Suprapubic skin (tissue), 4 donors: Measurements from ENCODE around the gene CHST15. TPM values are rescaled to one million over a fixed set of nuclear protein-coding genes. Genes with fewer than 3 reads are reported as not detected.

Experiments used
- DNase-seq, 2 donors: peaks; one replicate each; pipeline ENCODE4 v3.0.0-alpha.2; 2019; ENCODE audit warnings: low spot score in 2 of 2
- H3K27ac ChIP-seq: fragments of 200-600 bp; sonication (generic); one replicate; pipeline ENCODE4 v1.5.1; 2019
- H3K27me3 ChIP-seq: fragments of 200-600 bp; sonication (generic); one replicate; pipeline ENCODE4 v1.5.1; 2019
- H3K36me3 ChIP-seq: fragments of 200-600 bp; sonication (generic); one replicate; pipeline ENCODE4 v1.5.1; 2019
- H3K4me1 ChIP-seq: fragments of 200-600 bp; sonication (generic); one replicate; pipeline ENCODE4 v1.5.1; 2019
- H3K4me3 ChIP-seq: fragments of 200-600 bp; sonication (generic); one replicate; pipeline ENCODE4 v1.5.1; 2019; ENCODE audit warnings: mild to moderate bottlenecking
- H3K9me3 ChIP-seq: fragments of 200-600 bp; sonication (generic); one replicate; pipeline ENCODE4 v1.5.1; 2019
- EP300 ChIP-seq: sonication (generic); formaldehyde crosslinking; IDR thresholded peaks from one replicate; pipeline ENCODE4 v1.6.1; 2017; ENCODE audit warnings: antibody characterized with exemption
- POLR2A ChIP-seq, 2 donors: fragments of 450-650 bp; IDR thresholded peaks; one replicate each; pipeline ENCODE4 v1.6.1; 2017; ENCODE audit warnings: antibody characterized with exemption in 2 of 2, mild to moderate bottlenecking in 2 of 2, moderate library complexity in 2 of 2
- POLR2AphosphoS5 ChIP-seq, 3 donors: sonication (generic); formaldehyde crosslinking; IDR thresholded peaks; one replicate each; pipeline ENCODE4 v1.6.1; 2017; ENCODE audit warnings: antibody characterized with exemption in 3 of 3
- WGBS: methylation state at CpG from one replicate; pipeline ENCODE4 v1.1.5; 2018; 5-methylcytosine and 5-hydroxymethylcytosine counted together
- total RNA-seq, 4 donors: library from RNA; depleted of rRNA; stranded (reverse); fragments of >200 nt; gene quantifications; one replicate each; pipeline ENCODE4 v1.1.0, GENCODE V29; 2016
- TF ChIP-seq, protein P1 (sequence below), 2 donors: fragments of 200-600 bp in 1 of 2; fragments of 450-650 bp in 1 of 2; sonication (generic) in 1 of 2; IDR thresholded peaks; one replicate each; pipeline ENCODE4 v1.5.1; 2016 to 2019; ENCODE audit warnings: antibody characterized with exemption in 2 of 2, mild to moderate bottlenecking in 1 of 2, moderate library complexity in 1 of 2

Gene CHST15
- total RNA-seq, 4 donors from 2014 or later = 20.6 to 59.1 (median 22.8) TPM

DNA sequence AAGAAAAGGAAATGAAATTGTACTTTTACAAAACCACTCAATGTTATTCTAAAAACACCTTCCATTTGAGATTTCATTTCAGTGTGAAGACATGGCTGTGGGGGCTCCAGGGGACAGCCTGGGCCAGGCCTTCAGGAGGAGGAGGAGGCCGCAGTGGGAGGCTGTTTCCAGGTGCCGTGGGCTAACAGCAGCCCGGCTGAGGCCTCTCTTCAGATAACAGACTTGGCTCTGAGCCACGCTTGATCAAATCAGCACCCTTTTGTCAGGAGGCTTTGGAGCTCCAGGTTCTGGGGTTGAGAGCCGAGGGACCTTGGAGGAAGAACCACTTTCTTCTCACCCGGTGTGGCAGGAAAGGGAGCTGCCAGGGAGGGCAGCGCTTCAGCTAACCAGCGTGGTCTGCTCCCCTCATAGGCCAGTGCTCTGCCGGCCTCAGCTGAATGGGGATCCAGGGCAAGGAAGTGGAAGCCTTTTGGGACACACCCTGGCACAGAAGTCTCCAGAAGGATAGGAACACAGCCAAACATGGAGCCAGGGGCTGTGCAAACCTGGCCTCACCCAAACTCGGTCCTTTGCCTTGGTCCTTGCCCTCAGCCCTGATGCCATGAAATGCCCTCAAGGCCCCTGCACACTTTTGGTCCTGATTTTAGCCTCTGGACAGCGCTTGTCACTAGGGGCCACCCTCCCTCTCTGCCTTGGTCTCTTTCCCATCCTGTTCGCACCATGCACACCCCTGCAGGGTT, 23.5 kb upstream of the CHST15 start:
- Histone ChIP-seq H3K4me1 (peaks cover 17% of the 10 kb centered on the region), H3K9me3 (no peaks in the 10 kb centered on the region), H3K27me3 (peaks cover 4% of the 10 kb centered on the region), H3K4me3 (no peak overlapping the region), H3K27ac (no peak overlapping the region), H3K36me3 (no peaks in the 10 kb centered on the region)
- DNase-seq = no peak
- WGBS = 64% methylated on average over 12 of the region's 12 CpGs
- TF ChIP-seq POLR2AphosphoS5 (IDR thresholded peaks at IDR 0.05) (no peak), EP300 (no peak), POLR2A (IDR thresholded peaks at IDR 0.05) (no peak)
- TF ChIP-seq, protein P1, sequence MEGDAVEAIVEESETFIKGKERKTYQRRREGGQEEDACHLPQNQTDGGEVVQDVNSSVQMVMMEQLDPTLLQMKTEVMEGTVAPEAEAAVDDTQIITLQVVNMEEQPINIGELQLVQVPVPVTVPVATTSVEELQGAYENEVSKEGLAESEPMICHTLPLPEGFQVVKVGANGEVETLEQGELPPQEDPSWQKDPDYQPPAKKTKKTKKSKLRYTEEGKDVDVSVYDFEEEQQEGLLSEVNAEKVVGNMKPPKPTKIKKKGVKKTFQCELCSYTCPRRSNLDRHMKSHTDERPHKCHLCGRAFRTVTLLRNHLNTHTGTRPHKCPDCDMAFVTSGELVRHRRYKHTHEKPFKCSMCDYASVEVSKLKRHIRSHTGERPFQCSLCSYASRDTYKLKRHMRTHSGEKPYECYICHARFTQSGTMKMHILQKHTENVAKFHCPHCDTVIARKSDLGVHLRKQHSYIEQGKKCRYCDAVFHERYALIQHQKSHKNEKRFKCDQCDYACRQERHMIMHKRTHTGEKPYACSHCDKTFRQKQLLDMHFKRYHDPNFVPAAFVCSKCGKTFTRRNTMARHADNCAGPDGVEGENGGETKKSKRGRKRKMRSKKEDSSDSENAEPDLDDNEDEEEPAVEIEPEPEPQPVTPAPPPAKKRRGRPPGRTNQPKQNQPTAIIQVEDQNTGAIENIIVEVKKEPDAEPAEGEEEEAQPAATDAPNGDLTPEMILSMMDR (IDR thresholded peaks at IDR 0.05) = no peak

DNA sequence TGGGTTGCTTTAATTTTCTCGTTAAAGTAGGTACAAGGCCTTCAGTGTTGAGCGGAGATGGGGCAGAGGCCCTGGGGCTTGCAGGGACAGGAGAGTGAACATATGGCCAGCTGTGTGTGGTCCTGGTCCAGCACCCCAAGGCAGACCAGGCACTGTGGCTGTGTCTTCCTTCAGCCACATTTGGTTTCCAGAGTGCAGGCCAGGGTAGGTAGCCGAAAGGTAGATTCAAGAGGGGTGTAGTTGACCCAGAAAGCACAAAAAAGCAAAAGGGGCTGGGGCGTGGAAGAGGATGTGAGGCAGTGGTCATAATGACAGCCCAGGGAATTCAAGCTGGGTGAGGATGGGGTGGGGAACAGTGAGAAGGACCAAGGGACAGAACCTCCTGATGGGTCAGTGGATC, 21.3 kb upstream of the CHST15 start:
- Histone ChIP-seq H3K27me3 (peaks cover 4% of the 10 kb centered on the region), H3K4me3 (no peak overlapping the region), H3K36me3 (no peaks in the 10 kb centered on the region), H3K9me3 (no peaks in the 10 kb centered on the region), H3K27ac (no peak overlapping the region), H3K4me1 (peaks cover 16% of the 10 kb centered on the region)
- TF ChIP-seq POLR2A (IDR thresholded peaks at IDR 0.05) (no peak), EP300 (no peak), POLR2AphosphoS5 (IDR thresholded peaks at IDR 0.05) (no peak)
- TF ChIP-seq, protein P1 (IDR thresholded peaks at IDR 0.05) = no peak
- no peak for DNase-seq
- WGBS = 91% methylated on average over 4 of the region's 4 CpGs

DNA sequence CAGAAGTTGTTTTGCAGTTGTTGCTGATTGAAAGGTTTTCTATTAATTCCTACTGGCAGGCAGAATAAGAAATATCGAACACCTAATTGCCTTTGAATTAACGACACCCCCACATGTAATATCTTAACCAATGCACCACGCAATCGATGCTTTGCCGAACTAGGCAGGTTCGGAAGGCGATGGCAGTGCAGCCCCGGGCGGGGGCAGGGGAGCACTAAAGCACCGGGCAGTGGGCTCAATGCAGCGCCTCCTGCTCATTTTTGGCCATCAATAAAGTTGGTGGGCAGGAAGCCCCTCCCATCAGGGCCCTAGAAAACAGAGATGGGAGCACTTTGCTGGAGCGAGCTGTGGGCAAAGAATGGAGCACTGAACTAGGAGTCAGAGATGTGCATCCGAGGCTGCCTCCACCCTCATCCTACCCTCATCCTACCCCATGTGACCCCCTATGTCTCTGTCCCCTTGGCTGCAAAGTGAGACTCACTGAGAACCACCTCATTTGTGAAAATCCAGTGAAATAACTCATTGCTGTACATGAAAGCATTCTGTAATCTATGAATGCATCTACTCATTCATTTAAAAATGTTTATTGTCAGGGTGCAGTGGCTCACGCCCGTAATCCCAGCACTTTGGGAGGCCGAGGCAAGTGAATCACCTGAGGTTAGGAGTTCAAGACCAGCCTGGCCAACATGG, 19.6 kb upstream of the CHST15 start:
- TF ChIP-seq EP300 (no peak), POLR2AphosphoS5 (IDR thresholded peaks at IDR 0.05) (no peak), POLR2A (IDR thresholded peaks at IDR 0.05) (no peak)
- TF ChIP-seq, protein P1 (IDR thresholded peaks at IDR 0.05) = no peak
- no peak for DNase-seq
- no peaks in the 10 kb centered on the region for H3K9me3 ChIP-seq
- no peak overlapping the region for H3K27ac ChIP-seq
- 93% methylated on average over 16 of the region's 16 CpGs for WGBS
- H3K36me3 ChIP-seq = no peaks in the 10 kb centered on the region
- no peak overlapping the region for H3K4me3 ChIP-seq
- H3K4me1 ChIP-seq = peaks cover 13% of the 10 kb centered on the region
- H3K27me3 ChIP-seq = peaks cover 8% of the 10 kb centered on the region

DNA sequence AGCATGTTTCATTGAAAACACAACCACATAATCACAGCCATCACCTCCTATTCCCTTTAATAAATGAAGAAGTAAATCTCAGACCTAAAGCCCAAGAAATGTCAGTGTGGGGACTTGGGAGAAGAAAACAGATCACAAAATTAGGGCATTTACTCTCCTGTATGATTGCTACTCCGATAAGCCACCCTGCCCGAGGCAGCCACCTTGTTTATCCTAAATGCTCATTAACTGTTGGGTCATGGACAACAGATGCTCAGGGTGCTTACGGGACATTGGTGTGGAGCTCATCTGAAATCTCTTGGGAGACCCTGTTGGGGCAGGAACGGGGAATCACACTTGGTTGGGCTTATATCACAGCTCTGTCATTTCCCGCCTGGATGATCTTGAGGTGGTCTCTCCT, 17.5 kb upstream of the CHST15 start:
- no peaks in the 10 kb centered on the region for H3K9me3 ChIP-seq
- 95% methylated on average over 5 of the region's 5 CpGs for WGBS
- peaks cover 12% of the 10 kb centered on the region for H3K27me3 ChIP-seq
- DNase-seq = no peak
- no peak overlapping the region for H3K27ac ChIP-seq
- TF ChIP-seq POLR2A (IDR thresholded peaks at IDR 0.05) (no peak), POLR2AphosphoS5 (IDR thresholded peaks at IDR 0.05) (no peak), EP300 (no peak)
- TF ChIP-seq, protein P1 (IDR thresholded peaks at IDR 0.05) = no peak
- peaks cover 15% of the 10 kb centered on the region for H3K4me1 ChIP-seq
- no peaks in the 10 kb centered on the region for H3K36me3 ChIP-seq
- no peak overlapping the region for H3K4me3 ChIP-seq

DNA sequence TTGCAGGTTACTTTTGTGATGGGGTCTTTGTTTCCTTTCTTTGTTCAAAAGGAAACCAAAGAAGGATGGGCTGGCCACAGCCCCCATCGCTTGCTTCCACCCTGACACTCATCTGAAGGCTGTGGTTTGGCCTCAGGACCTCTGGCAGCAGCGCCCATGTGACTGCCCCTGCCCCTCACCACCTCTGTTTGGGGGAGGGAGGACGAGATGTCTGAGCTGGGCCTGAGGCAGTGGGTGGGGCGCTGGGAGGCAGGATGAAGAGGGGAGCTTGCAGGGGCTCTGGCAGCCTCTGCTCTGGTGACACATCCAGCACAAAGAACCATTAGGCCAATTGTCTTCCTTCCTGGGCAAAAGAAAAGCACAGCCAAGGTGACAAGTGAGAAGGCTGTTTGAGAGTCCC, 15.9 kb upstream of the CHST15 start:
- Histone ChIP-seq H3K36me3 (no peaks in the 10 kb centered on the region), H3K4me3 (no peak overlapping the region), H3K4me1 (peaks cover 24% of the 10 kb centered on the region), H3K27me3 (peaks cover 12% of the 10 kb centered on the region), H3K9me3 (no peaks in the 10 kb centered on the region), H3K27ac (no peak overlapping the region)
- no peak for TF ChIP-seq POLR2AphosphoS5 (IDR thresholded peaks at IDR 0.05)
- TF ChIP-seq, protein P1 (IDR thresholded peaks at IDR 0.05) = no peak
- TF ChIP-seq POLR2A (IDR thresholded peaks at IDR 0.05) = no peak
- TF ChIP-seq EP300 = no peak
- WGBS = 78% methylated on average over 4 of the region's 4 CpGs
- DNase-seq = no peak
